GM12864 (cell line): ENCODE data around the gene NYNRIN.
A peak's percentile ranks its signal among the peaks of the same experiment; 100 is the strongest.

Experiments used
- DNase-seq: peaks from one replicate; pipeline ENCODE4 v3.0.0-alpha.2; 2011; ENCODE audit warnings: low read depth
- H3K4me3 ChIP-seq: 2 replicates; pipeline ENCODE4 v1.5.1; 2011; ENCODE audit warnings: mild to moderate bottlenecking, low read depth, low read length, control low read depth
- CTCF ChIP-seq: IDR thresholded peaks from 2 replicates; pipeline ENCODE4 v1.5.1; 2011; ENCODE audit warnings: low read depth, mild to moderate bottlenecking, moderate library complexity, low read length, control low read depth, inconsistent platforms; ENCODE audit errors: missing control alignments

NYNRIN gene

GRCh38 chr14:24430143-24430681 lies 31.4 kb downstream of the NYNRIN start:
- DNase-seq = peak; percentile 12
- peak overlapping the region; percentile 62 for H3K4me3 ChIP-seq
- no peak for TF ChIP-seq CTCF

GRCh38 chr14:24430682-24431568 lies 32.1 kb downstream of the NYNRIN start:
- H3K4me3 ChIP-seq = peak overlapping the region; percentile 62
- no peak for TF ChIP-seq CTCF
- no peak for DNase-seq

GRCh38 chr14:24431569-24432258 lies 32.9 kb downstream of the NYNRIN start:
- TF ChIP-seq CTCF = peak; percentile 97
- H3K4me3 ChIP-seq = peak overlapping the region; percentile 62
- DNase-seq = peak; percentile 81

GRCh38 chr14:24432259-24433131 lies 33.7 kb downstream of the NYNRIN start:
- DNase-seq = no peak
- H3K4me3 ChIP-seq = no peak overlapping the region
- TF ChIP-seq CTCF = no peak

GRCh38 chr14:24434036-24434435 lies 35.2 kb downstream of the NYNRIN start:
- no peak overlapping the region for H3K4me3 ChIP-seq
- no peak for TF ChIP-seq CTCF
- DNase-seq = no peak

GRCh38 chr14:24434676-24435075 lies 35.9 kb downstream of the NYNRIN start:
- no peak overlapping the region for H3K4me3 ChIP-seq
- DNase-seq = no peak
- no peak for TF ChIP-seq CTCF
